ENCODE results near the gene USP11.

DNA sequence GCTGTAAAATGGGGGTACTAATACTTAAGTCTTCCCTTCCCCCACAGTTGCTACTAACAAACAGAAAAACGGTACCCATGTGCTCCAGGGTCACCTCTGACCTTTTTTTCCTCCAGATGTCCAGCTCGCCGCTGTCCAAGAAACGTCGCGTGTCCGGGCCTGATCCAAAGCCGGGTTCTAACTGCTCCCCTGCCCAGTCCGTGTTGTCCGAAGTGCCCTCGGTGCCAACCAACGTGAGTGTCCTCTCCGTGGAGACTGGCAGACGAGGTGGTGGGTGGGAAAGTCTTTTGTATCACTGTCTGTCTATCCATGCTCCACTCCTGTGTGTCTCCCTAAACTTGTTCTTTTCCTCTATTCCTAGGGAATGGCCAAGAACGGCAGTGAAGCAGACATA lies 34.1 kb upstream of the USP11 start:
- TF ChIP-seq CTCF (IDR thresholded peaks at IDR 0.05) = no peak
- TF ChIP-seq POLR2A (IDR thresholded peaks at IDR 0.05; ENCODE audit: low read depth) = no peak
- TF ChIP-seq POLR2AphosphoS5 (IDR thresholded peaks at IDR 0.05) = no peak
